ENCODE measurements around the gene ZNF627.
A peak's percentile ranks its signal among the peaks of the same experiment; 100 is the strongest.

ZNF627 gene

DNA sequence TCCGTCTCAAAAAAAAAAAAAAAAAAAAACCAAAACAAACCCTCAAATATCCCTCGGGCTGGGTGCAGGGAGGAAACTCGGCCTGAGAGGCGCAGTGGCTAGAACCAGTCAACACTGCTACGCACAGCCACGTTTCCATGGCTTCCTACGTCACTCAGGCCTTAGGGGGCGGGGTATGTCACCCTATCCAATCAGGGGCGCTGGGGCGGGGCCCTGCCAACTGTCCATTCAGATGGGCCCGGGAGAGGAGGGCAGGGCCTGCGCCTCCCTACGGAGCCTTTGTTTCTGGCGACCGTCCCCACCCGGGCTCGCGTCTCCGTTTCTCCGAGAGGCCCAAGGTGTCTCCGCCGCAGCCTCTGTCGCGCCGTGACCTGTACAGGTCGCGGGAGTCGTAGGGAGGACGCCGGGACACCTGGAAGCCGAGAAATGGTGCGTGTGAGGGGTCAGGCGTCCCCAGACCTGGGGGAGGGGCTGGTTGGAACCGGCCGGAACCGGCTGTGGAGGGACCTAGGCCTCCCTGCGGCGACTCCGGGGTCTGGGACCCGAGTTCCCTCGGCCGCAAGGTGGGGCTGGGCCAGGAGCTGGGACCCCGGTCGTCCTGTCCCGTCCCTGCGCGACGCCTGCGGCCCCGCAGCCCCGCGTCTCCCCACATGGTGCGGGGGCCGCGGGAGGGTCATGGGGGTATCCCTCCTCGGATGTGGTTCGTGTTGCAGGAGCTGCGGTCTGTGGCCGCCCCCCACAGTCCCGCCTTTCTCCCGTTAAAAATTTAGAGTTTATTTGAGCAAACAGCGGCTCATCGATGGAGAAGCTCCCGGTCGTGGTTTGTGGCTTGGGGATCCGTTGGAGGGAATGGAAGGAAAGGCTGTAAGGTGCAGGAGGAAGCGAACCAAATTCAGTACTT is at the start of gene ZNF627:
Gene ZNF627, plus strand, starts transcription at position 282 of the 901 bp plus-strand sequence. Its CDS starts 145 bp downstream, at position 427.
- peak; percentile 99 for DNase-seq (ENCODE audit: low read depth)
- H3K4me3 ChIP-seq (ENCODE audit: low read depth, low read length), result peak within 1 kb of the TSS; percentile 78
- TF ChIP-seq, protein P1, sequence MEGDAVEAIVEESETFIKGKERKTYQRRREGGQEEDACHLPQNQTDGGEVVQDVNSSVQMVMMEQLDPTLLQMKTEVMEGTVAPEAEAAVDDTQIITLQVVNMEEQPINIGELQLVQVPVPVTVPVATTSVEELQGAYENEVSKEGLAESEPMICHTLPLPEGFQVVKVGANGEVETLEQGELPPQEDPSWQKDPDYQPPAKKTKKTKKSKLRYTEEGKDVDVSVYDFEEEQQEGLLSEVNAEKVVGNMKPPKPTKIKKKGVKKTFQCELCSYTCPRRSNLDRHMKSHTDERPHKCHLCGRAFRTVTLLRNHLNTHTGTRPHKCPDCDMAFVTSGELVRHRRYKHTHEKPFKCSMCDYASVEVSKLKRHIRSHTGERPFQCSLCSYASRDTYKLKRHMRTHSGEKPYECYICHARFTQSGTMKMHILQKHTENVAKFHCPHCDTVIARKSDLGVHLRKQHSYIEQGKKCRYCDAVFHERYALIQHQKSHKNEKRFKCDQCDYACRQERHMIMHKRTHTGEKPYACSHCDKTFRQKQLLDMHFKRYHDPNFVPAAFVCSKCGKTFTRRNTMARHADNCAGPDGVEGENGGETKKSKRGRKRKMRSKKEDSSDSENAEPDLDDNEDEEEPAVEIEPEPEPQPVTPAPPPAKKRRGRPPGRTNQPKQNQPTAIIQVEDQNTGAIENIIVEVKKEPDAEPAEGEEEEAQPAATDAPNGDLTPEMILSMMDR (IDR thresholded peaks at IDR 0.05; ENCODE audit: insufficient read depth, low read depth, low read length, missing control alignments), result peak; percentile 5

DNA sequence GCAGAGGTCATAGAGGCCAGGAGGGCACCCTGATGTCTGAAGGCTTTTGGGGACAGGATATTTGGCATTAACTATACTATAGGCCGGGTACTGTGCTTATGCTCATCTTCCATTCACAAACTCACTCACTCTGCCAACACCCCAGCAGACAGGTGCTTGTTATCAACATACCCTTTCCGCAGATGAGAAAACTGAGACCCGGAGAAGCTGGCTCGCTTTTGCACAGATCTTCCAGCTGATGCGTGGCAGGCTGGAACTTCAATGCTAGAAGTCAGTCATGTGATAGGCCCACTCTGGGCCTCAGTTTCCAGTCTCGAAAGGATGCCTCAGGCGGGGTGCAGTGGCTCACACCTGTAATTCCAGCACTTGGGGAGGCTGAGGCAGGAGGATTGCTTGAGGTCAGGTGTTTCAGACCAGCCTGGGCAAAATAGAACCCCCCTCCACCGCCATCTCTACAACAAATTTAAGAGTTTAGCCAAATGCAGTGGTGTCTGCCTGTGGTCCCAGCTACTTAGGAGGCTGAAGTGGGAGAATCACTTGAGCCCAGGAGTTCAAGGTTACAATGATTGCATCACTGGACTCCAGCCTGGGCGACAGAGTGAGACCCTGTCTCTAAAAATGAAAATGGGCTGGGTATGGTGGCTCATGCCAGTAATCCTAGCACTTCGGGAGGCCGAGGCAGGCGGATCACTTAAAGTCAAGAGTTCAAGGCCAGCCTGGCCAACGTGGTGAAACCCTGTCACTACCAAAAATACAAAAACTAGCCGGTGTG is 49.2 kb upstream of the ZNF627 start:
- TF ChIP-seq, protein P1 (IDR thresholded peaks at IDR 0.05; ENCODE audit: insufficient read depth, low read depth, low read length, missing control alignments), result no peak
- no peak overlapping the region for H3K4me3 ChIP-seq (ENCODE audit: low read depth, low read length)
- DNase-seq (ENCODE audit: low read depth), result no peak

DNA sequence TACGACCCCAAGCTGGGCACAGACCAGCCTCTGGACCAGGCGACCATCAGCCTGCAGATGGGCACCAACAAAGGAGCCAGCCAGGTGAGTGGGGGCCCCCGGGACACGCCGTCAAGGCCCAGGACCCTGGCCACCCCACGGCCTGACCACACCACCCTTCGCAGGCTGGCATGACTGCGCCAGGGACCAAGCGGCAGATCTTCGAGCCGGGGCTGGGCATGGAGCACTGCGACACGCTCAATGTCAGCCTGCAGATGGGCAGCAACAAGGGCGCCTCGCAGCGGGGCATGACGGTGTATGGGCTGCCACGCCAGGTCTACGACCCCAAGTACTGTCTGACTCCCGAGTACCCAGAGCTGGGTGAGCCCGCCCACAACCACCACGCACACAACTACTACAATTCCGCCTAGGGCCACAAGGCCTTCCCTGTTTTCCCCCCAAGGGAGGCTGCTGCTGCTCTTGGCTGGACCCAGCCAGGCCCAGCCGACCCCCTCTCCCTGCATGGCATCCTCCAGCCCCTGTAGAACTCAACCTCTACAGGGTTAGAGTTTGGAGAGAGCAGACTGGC is 47.8 kb upstream of the ZNF627 start:
- H3K4me3 ChIP-seq (ENCODE audit: low read depth, low read length), result no peak overlapping the region
- DNase-seq (ENCODE audit: low read depth), result no peak
- TF ChIP-seq, protein P1 (IDR thresholded peaks at IDR 0.05; ENCODE audit: insufficient read depth, low read depth, low read length, missing control alignments), result no peak

DNA sequence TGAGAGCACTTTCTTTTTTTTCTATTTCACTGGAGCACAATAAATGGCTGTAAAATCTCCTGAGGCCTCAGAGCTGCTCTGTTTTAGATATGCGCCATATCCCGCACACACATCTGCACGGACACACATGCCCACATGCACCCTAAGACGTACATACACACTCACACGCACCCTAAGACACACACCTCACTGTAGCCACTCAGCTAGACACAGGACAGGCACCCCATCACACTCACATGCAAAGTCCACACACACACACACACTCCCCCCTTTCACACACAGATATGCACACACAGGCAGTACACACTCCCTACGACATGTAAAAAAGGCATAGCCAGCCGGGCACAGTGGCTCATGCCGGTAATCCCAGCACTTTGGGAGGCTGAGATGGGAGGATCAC is 47.0 kb upstream of the ZNF627 start:
- H3K4me3 ChIP-seq (ENCODE audit: low read depth, low read length), result no peak overlapping the region
- TF ChIP-seq, protein P1 (IDR thresholded peaks at IDR 0.05; ENCODE audit: insufficient read depth, low read depth, low read length, missing control alignments), result no peak
- no peak for DNase-seq (ENCODE audit: low read depth)

DNA sequence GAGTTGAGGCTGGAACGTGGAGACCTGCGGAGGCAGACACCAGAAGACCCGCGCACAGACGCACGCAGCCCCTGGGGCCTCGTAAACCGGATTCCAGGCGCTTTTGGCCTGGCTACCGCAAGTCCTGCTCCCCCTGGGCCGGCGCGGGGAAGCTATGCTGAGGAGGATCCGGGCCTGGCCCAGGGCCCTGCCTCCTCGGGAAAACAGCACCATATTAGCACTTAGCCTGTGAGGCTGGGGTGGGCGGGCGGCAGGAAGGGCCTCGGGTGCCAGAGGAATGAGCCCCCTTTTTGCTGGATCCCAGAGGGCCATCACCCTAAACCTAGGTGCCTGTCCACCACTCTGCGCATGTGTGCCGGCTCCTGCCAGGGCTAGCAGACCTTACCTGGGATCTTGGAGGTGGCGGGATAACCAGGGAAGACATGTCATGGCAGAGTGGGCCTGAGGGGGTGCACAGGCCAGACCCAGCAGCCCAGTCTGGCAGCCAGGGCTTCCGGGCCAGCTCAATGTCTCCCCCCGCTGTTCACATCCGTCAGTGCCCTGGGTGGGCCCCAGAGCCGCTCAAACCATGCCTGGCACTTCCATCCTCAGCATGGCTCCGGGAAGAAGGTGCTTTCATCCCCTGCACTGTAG is 45.6 kb upstream of the ZNF627 start:
- DNase-seq (ENCODE audit: low read depth), result no peak
- TF ChIP-seq, protein P1 (IDR thresholded peaks at IDR 0.05; ENCODE audit: insufficient read depth, low read depth, low read length, missing control alignments), result peak; percentile 37
- no peak overlapping the region for H3K4me3 ChIP-seq (ENCODE audit: low read depth, low read length)

DNA sequence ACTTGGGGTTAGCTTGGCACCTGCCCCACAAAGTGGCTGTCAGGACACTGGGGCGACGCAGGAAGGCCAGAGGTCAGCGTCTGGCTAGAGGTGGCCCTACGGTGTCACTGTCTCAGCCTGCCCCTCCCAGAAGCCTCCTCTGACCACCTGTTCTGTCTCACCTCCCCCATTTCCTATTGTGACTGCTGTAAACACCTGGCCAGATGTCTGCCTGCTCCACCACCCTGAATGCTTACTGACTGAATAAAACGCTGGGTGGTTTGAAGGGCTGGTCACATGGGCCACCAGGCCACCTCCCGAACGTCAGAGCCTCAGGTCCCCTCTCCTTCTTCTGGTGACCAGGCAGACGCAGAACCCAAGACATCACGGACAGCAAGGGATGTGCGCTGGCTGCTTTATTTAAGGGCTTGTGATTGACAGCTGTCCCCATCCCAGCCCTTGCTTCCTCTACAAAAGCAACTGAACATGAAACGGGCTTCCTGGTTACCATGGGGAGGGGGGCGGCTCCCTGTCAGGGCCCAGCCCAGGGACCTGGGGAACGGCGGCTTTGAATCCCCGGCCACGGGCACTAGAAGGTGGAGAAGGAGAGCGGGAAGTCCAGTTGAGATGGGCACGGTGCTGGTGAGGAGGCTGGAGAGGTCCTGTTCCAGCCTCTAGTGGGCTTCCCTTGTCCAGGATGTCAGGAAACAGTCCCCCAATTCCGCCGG is 44.5 kb upstream of the ZNF627 start:
- no peak for DNase-seq (ENCODE audit: low read depth)
- TF ChIP-seq, protein P1 (IDR thresholded peaks at IDR 0.05; ENCODE audit: insufficient read depth, low read depth, low read length, missing control alignments), result no peak

More for the DNA sequence above, 44.5 kb upstream of the ZNF627 start:
- H3K4me3 ChIP-seq (ENCODE audit: low read depth, low read length), result no peak overlapping the region
